Hepatocyte (in vitro differentiated cells): Measurements from ENCODE around the gene SRGAP2C. TPM values are rescaled to one million over a fixed set of nuclear protein-coding genes. Genes with fewer than 3 reads are reported as not detected.

ENCODE experiments used
- DNase-seq: peaks from one replicate; pipeline ENCODE4 v3.0.0-alpha.2; 2016; ENCODE audit warnings: low spot score
- H2AFZ ChIP-seq: fragments of 200-600 bp; sonication (generic); 2 replicates; pipeline ENCODE4 v1.6.0; 2016; ENCODE audit warnings: antibody characterized with exemption, mild to moderate bottlenecking
- H3K27ac ChIP-seq: fragments of 200-600 bp; sonication (generic); 2 replicates; pipeline ENCODE4 v1.5.1; 2016; ENCODE audit warnings: mild to moderate bottlenecking
- H3K27me3 ChIP-seq: fragments of 200-600 bp; sonication (generic); 2 replicates; pipeline ENCODE4 v1.6.1; 2016
- H3K36me3 ChIP-seq: fragments of 200-600 bp; sonication (generic); replicated peaks from 2 replicates; pipeline ENCODE4 v1.5.1; 2016; ENCODE audit warnings: low read depth; ENCODE audit not compliant: insufficient read depth
- H3K4me1 ChIP-seq: fragments of 200-600 bp; sonication (generic); 2 replicates; pipeline ENCODE4 v1.5.1; 2016; ENCODE audit warnings: mild to moderate bottlenecking, moderate library complexity; ENCODE audit not compliant: insufficient read depth
- H3K4me2 ChIP-seq: fragments of 200-600 bp; sonication (generic); 2 replicates; pipeline ENCODE4 v1.6.0; 2016
- H3K4me3 ChIP-seq: fragments of 200-600 bp; sonication (generic); 2 replicates; pipeline ENCODE4 v1.5.1; 2016; ENCODE audit warnings: mild to moderate bottlenecking
- H3K79me2 ChIP-seq: fragments of 200-600 bp; sonication (generic); 2 replicates; pipeline ENCODE4 v1.6.0; 2017; ENCODE audit warnings: mild to moderate bottlenecking
- H3K9me2 ChIP-seq: fragments of 200-600 bp; sonication (generic); replicated peaks from 2 replicates; pipeline ENCODE4 v1.6.0; 2017; ENCODE audit warnings: mild to moderate bottlenecking; ENCODE audit not compliant: insufficient read depth
- H3K9me3 ChIP-seq: fragments of 200-600 bp; sonication (generic); 2 replicates; pipeline ENCODE4 v1.5.1; 2016; ENCODE audit warnings: low read depth, mild to moderate bottlenecking
- H4K20me1 ChIP-seq: fragments of 200-600 bp; sonication (generic); 2 replicates; pipeline ENCODE4 v1.6.0; 2016; ENCODE audit warnings: mild to moderate bottlenecking; ENCODE audit not compliant: insufficient read depth, poor library complexity, severe bottlenecking
- EZH2 ChIP-seq: fragments of 200-600 bp; sonication (generic); IDR thresholded peaks from 2 replicates; pipeline ENCODE4 v1.6.1; 2016; ENCODE audit warnings: antibody characterized with exemption, mild to moderate bottlenecking, borderline replicate concordance
- EZH2phosphoT487 ChIP-seq: fragments of 200-600 bp; sonication (generic); IDR thresholded peaks from one replicate; pipeline ENCODE4 v1.6.1; 2018; ENCODE audit warnings: antibody characterized with exemption, mild to moderate bottlenecking, low read depth, moderate library complexity; ENCODE audit not compliant: unreplicated experiment, severe bottlenecking
- WGBS: methylation state at CpG from one replicate; pipeline ENCODE4 v1.1.6; 2016; ENCODE audit warnings: low lambda C conversion rate; ENCODE audit errors: missing lambda C conversion rate; 5-methylcytosine and 5-hydroxymethylcytosine counted together
- polyA plus RNA-seq: library from polyadenylated mRNA; unstranded; fragments of >200 nt; fragmentation: Nextera tagmentation; extraction: Ambion mirVana; gene quantifications from 2 replicates; pipeline ENCODE4 v1.2.1, GENCODE V29; 2016
- small RNA-seq: library from RNA; depleted of rRNA; stranded (forward); fragments of <200 nt; gene quantifications from one replicate; pipeline ENCODE3, GENCODE V24; 2014
- total RNA-seq: library from RNA; depleted of rRNA; stranded (reverse); fragments of >200 nt; gene quantifications from 2 replicates; pipeline ENCODE4 v1.2.3, GENCODE V29; 2014
- TF ChIP-seq, protein P1 (sequence below): fragments of 200-600 bp; sonication (generic); IDR thresholded peaks from 2 replicates; pipeline ENCODE4 v1.5.1; 2016; ENCODE audit warnings: antibody characterized with exemption, mild to moderate bottlenecking; ENCODE audit not compliant: poor library complexity

The SRGAP2C gene
- total and polyA plus RNA-seq, 2 experiments from 2014 or later: 7.2 to 10.6 TPM

- Histone ChIP-seq H3K4me3 (no peak overlapping the region), H3K4me2 (no peak overlapping the region), H3K9me3 (no peaks in the 10 kb centered on the region), H4K20me1 (no peaks in the 10 kb centered on the region), H3K36me3 (no peaks in the 10 kb centered on the region), H3K27me3 (no peaks in the 10 kb centered on the region), H3K79me2 (no peaks in the 10 kb centered on the region), H3K27ac (no peak overlapping the region), H3K4me1 (no peaks in the 10 kb centered on the region), H3K9me2 (no peaks in the 10 kb centered on the region), H2AFZ (no peak overlapping the region)
- no peak for DNase-seq
- 98% methylated on average over 4 of the region's 4 CpGs for WGBS
- TF ChIP-seq, protein P1, sequence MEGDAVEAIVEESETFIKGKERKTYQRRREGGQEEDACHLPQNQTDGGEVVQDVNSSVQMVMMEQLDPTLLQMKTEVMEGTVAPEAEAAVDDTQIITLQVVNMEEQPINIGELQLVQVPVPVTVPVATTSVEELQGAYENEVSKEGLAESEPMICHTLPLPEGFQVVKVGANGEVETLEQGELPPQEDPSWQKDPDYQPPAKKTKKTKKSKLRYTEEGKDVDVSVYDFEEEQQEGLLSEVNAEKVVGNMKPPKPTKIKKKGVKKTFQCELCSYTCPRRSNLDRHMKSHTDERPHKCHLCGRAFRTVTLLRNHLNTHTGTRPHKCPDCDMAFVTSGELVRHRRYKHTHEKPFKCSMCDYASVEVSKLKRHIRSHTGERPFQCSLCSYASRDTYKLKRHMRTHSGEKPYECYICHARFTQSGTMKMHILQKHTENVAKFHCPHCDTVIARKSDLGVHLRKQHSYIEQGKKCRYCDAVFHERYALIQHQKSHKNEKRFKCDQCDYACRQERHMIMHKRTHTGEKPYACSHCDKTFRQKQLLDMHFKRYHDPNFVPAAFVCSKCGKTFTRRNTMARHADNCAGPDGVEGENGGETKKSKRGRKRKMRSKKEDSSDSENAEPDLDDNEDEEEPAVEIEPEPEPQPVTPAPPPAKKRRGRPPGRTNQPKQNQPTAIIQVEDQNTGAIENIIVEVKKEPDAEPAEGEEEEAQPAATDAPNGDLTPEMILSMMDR: no peak
- TF ChIP-seq EZH2 (no peak), EZH2phosphoT487 (no peak)
Measured at GRCh38 chr1:121440993-121441392, 256.2 kb downstream of the SRGAP2C start.

Small RNAs within 50 kb of the gene (small RNA-seq; reads per million reads assigned to genes)
- gene AC243994.1: not detected

Other genes with a start within 250 kb of the SRGAP2C start
- gene FAM72B, start 635 bp upstream of the SRGAP2C start, total RNA-seq: 1.5 TPM in 2 replicates
- gene FAM72B, start 635 bp upstream of the SRGAP2C start, polyA plus RNA-seq: 1.7 and 3.1 TPM in 2 replicates